Activated effector memory CD4-positive, alpha-beta T cell treated with anti-CD3 and anti-CD28 coated beads, Interleukin-2, amount 50 U/mL, for 16 hours (primary cell): ENCODE data around the gene LOC101059915.

Source experiments
- DNase-seq: peaks from one replicate; pipeline ENCODE4 v3.0.0-alpha.2; 2020

LOC101059915 gene

DNA sequence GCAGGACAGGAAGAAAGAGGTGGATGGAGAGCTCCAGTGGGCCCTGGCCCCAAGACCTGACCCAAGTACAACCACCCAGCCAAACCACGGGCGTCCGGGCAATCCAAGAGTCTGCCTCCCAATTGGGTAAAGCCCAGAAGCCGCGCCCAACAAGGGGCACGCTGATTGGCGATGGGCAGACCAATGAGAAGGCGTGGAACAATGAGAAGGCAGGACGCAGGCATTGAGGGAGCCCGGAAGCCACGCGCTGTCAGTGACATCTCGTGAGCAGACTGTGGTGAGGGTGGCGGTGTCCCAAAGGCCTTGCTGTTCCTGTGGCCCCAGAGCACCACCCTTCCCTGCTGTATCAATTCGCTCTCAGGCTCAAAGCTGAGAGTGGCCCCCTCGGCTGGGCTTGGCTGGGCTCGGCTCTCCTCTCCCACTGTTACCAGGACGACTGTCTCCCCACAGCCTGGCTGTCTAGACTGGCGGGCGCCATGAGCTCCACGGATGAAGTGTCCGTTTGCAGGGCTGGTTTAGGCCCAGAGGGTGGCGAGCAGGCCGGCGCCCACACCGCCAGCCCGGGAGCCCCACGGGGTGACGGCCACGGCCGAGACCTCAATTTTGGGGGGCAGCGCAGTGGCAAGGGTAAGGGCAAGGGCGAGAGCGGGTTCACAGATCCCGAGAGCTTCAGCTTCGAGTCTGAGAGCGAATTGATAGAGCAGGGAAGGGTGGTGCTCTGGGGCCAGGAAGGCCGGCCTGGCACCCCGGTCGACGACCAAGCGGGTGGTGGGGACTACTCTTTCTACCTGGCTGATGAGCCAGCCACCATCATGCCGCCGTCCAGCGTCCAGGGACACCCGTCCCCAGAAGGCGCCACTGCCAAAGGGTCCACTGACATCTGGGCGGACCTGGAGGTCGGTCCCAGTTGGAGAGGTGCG, at the start of gene LOC101059915:
TSS of gene LOC101059915 (plus strand) at position 219 of the 920 bp plus-strand sequence.
- no peak for DNase-seq

DNA sequence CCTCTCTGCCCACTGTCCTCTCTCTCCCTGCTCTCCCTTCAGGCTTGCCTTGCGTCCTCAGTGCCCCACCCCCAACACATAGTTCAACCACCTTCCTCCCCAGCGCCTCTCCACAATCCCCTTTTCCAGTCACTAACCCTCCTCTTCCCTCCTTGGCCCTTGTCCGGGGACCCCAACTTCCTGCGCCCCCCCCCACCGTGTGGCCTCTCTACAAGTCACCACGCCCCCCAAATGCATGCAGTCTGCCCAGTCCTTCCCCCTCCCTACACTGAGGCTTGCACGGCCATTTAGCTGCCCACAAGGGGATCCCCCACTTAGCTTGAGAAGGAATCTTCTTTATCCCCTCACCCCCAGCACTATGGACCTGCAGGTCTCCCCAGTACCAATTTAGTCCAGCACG, 49.6 kb upstream of the LOC101059915 start:
- DNase-seq = no peak

DNA sequence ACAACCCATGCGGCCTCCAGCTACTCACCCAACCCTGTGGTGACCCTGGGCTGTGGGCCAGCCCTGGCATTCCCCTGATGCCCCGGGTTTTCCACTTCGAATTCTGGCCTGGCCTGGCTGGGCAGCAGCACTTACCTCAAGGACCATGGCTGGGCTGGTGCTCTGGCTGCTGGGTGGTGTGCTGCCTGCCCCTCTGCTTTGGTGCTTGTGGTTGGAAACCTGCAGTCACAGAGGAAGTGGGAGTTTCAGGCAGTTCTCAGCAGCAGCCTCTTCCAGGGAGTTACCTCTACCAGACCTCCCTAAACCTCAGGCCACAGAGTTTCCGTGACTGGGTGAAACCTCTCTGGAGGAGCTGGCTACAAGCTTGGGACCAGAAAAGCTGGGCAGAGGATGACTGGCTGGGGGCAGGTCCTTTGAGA, 49.0 kb upstream of the LOC101059915 start, which contains the start of gene CXCR3:
TSS of gene CXCR3 (minus strand) at position 209 of the 419 bp plus-strand sequence. CDS start at position 147, 62 bp downstream.
- peak; percentile 86 for DNase-seq

DNA sequence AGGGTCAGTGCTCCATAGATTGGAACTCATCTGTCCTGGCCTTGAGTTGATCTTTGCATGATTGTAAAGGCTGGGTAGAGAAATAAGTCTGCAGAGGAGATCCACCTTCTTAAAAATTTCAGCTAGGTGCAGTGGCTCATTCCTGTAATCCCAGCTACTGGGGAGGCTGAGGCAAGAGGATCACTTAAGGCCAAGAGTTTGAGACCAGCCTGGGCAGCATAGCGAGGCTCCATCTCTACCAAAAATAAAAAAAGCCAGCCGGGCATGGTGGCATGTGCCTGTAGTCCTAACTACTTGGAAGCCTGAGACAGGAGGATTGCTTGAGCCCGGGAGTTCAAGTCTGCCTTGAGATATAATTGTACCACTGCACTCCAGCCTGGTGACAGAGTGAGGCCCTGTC, 48.6 kb upstream of the LOC101059915 start:
- no peak for DNase-seq

DNA sequence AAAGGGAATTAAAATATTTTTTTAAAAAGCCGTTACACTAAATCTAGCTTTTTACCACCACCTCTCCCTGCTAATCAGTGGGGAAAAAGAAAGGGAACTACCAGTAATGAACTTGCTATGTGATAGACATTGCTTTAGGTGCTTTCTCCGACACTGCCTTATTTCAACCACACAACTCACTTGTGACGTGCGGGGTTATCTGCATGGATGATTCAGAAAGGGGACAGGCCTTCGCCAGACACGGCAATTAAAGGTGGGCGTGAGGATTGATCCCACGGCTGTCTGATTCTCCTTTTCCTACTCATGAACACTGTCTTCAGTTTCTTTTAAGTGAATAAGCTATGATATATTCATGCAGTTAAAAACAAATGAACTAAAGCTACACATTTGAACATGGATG, 48.2 kb upstream of the LOC101059915 start:
- peak; percentile 85 for DNase-seq

DNA sequence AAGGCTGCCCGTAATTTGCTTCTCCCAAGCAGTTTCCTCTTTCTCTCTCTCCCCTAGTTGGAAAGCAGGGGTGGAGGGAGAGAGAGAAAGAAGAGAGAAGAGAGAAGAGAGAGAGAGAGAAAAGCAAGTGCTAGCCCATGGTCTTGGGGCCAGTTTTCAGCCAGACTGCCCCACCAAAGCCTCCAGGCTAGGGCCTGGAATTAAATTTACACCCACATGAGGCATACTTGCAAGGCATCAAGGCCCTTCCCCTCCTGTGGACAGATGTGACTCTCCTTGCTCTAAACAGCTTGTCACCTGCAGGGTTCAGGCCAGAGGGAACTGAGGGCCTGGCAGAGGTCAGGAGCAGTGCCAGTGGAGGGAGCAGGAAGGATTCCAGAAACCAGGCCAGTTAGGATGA, 47.4 kb upstream of the LOC101059915 start:
- no peak for DNase-seq

DNA sequence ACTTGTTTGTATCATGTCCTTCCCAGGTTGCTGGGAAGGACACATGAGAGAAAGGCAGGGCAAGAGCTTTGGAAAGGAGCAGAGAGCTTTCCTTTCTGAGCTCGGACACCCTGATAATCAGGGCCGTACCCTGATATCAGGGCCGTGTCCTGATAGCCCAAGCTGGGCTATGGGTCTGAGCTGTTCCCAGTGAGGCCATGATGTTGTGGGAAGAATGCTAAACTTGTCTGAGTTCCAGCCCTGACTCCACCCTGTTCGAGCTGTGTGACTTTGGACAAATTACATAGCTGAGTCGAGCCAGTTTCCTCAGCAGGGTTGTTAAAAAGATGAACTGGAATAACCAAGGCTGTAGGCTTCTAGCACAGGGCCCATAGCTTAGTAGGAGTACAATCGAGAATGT, 45.7 kb upstream of the LOC101059915 start:
- DNase-seq = no peak

DNA sequence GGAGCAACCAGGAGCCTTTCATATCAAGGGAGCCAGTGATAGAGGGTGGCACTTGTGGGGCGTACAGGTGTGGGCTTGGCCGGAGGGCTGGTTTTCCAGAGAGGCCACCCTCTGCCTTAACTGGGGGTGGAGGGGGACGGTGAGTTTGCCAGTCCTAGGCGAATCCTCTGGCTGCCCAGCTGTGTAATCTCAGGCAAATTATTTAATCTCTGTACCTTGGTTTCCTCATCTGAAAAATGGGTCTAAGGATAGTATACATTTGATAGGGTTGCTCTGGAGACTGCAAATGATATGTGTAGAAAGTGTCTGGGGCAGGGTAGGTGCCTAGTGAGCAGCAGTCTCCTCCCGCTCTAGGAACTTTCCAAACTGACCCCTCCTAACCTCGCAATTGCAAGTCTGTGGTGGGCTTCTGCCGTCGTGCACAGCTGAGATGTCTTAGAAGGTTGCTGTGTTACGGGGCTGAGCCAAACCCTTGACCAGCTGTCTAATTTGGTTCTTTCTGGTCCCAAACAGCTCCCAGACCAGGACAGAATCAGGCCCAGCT, 45.2 kb upstream of the LOC101059915 start:
- no peak for DNase-seq

DNA sequence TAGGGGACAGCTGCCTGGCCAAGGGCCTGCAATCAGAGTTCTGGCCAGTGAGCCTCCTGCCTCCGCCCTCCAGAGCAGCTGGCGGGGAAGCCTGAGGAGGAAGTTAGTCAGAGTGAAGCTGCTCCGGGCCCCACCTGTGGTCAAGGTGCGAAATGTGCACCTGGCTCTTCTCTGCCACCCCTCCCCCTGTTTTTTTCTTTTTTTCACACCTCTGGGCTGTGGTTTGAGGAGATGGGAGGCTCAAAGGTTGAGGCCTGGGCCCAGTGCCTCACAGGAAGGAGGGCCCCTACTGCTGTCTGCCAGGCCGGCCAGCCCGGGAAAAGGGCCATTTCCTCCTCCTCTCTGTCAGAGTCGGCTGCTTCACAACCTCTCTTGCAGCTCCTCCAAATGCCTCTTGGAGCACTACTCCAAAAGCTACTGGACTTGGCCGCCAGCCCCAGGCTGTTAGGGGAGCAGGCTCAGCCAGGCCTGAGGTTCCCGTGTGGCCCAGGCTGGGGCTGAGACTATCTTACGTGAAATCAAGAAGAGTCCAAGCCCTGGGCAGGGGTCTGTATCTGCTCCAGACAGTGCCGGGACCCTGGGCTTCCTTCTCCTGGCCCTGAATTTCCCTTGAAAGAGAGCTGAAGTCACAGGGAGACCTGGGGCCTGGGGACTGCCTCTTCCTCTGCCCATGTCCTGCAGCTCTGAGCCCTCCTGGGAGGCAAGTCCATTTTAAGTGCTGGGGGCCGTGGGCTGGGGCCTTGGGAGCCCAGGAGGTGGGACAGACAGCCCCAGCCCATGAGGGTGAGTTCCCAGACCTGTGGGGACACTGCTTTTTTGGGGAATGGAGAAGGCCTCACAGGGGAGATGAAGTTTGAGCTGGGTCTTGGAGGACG, 44.5 kb upstream of the LOC101059915 start:
- peak; percentile 84 for DNase-seq

DNA sequence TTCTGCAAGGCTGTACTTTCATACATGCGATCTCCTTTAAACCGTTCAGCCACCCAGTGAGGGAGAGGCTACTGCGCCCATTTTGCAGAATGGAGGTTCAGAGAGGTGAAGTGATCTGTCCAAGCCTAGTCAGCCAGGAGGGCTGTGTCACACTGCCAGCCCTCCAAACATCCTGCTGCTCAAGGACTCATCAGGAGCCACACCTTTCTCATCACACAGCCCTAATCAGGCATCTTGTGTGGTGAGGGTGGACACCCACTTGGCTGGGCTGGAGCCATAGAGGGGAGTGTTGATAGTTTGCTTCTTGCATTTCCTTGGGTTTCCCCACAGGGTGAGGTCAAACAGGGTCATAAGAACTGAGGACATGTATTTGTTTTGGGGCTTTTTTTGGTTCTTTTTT, 43.6 kb upstream of the LOC101059915 start:
- no peak for DNase-seq

DNA sequence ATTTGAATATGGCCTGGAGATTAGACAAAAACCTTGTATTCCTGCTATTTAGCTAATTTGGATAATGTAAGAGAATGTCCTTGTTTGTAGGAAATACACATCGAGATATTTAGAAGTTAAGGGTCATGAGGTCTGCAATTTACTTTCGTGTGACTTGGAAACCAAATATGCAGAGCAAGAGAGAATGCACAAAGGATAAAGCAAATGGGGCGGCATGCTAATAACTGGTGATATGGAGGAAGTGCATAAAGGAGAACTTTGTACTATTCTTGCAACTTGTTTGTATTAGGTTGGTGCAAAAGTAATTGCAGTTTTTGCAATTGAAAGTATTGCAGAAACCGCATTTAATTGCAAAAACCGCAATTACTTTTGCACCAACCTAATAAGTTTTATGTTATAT, 41.9 kb upstream of the LOC101059915 start:
- no peak for DNase-seq

DNA sequence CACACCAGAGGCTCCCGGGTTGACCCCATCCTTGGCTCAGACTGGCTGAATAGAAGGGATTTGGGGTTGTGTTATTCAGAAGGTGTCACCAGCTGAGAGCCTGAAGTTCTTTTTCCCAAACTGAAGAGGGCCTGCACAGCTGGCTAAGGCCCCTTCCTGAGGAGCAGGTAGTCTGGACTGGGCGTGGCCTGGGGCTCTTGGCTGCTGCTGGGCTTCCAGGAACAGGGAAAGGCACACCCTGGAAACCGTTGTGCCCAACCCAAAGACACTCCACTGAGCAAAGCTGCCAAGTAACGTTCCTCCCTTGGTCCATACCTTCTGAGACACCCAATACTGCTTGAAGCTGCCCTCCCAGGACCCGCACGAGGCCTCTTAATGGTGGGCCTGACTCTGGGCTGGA, 40.8 kb upstream of the LOC101059915 start:
- DNase-seq = no peak

DNA sequence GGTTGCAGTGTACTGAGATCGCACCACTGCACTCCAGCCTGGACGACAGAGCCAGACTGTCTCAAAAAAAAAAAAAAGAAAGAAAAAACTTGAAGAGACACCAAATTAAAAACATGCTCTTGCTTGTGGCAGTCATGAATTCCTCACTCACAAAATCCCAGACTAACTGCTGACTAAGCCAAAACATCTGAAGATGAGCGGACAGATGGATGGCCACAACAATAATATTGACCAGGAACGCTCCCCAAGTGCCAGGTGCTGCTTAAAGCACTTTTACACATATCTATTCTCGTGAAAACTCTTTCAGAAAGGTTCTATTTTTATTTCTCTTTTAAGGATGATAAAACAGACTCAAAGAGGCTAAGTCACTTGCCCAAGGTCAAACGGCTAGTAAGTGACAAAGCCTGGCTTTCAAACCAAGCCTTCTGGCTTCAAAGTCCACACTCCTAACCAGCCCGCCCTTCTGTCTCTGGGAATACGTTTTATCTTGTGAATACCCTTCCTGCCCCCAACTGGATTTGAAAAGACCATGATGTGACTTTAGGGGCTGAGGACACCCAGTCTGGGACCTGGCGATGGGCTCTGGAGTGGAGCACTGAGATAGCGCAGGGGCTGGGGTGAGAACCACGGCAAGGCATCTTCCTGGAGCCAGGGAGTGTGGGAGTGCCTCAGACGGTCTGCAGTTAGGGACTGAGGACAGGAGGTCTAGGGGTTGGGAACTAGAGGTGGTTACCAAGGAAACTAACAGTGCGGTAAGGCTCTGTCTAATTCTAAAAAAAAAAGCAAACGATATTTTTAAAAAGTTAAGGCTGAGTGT, 39.5 kb upstream of the LOC101059915 start:
- DNase-seq = no peak

DNA sequence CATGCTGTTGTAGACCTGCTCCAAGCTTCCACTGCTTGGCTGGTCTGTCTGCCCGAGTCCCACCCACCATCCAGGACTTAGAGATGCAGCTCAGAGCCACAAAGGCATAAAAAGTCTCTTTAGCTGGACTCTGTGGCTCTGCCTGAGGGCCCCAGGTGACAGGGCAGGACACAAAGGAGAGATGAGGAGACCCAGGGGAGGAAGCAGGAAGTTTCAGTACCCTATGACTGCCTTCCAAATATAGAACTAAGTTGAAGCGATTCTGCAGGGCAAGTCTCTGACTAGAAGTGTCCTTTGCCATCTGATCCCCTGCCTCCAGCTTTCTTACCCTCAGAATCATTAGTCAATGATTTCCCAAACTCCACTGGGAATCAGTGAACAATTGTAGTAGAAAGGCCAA, 37.9 kb upstream of the LOC101059915 start:
- no peak for DNase-seq

DNA sequence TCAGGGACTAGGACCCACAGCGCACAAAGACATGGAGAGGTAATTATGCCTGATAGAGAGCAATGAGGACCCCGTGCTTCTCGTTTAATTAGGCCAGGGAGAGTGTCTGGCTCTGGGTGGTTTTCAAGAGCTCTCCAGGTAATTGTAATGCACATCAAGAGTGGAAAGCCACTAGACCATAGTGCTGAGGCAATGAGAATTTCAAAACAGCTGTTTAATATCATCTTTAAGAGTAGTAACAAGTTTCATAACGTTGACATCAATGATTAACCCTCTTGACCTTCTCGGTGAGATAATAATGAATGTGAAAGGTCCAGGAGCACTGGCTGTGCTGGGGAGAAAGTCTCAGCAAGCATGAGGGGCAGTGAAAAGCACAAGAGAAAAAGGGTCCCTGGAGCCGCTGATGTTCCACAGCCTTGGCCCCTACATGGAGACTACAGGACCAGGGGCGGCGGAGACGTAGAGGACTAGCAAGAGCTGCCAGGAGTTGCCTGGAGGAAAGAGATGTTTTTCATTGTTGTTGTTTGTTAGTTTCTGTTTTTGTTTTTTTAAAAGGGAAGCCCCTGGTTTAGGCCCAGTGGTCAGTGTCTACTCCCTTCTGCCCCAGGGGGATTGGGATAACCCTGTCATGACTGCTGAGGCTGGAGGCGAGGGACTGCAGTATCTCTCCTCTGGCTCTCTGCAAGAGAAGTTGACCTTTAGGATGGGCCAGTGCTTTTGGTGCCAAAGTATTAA, 34.3 kb upstream of the LOC101059915 start:
- no peak for DNase-seq

DNA sequence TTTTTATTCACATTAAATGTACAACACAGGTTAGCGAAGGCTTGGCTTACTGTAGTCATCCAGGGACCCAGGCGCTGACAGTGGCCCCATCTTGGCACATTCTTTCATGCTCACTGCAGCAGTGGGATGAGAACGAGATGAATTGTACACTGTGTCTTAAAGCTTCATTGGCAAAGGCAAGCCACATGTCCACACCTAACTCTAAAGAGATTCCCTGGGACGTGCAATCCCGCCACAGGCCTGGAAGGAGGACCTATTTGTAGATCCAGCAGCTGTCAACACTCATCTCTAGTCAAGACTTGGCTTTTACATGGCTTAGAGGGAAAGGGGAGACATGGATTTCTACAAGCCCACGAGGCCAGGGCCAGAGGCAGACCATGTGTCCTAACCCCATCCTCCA, 33.0 kb upstream of the LOC101059915 start:
- no peak for DNase-seq

DNA sequence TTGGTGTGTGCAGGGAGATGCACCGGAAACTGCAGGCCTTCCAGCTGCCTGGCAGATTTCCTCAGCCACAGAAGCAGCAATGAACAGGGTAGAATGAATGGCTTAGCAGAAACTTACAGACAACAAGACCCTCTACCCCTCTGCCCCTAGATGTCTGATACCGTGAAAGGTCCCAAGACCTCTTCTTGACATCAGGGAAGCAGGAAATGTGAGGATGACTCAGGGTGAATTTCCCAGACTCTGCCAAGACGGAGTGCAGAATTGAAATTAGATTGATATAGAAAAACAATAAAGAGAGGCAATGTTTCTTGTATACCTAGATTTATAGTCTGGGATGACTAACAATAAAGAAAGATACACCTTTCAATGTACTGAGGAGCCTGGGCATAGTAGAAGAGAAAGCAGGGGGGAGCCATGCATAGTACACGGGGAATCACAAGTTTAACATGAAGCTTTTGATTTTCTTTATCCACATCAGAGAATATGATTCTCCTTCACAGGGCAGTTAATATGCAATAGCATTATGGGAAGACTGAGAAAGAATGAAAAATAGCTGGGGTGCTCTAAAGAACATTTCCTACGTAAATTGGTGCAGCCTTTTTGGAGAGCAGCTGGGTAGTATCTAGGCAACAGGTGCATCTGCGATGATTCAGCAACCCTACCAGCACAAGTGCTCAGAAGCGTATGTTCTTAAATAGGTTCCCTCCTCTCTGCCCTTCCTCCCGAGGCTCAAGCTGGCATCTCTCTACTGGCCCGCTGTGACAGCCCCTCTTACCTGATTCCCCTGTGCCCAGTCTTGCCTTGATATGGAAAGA, 30.7 kb upstream of the LOC101059915 start:
- DNase-seq = no peak

DNA sequence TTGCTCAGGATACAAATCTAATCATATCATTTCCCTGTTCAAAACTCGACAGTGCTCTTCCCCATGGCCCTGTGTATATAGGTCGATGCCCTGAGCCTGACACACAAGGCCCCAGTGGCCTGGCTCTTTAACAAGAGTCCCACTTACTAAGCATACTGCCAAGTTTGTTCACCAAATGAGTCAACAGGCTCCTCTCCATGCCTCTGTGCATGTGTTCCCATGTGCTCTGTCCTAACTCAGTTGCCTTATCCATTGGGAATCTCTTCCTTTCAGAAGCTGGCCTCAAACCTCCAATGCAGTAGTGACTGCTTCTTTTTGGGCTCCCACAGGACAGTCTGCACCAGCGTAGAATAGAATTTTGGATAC, 30.1 kb upstream of the LOC101059915 start:
- DNase-seq = no peak

DNA sequence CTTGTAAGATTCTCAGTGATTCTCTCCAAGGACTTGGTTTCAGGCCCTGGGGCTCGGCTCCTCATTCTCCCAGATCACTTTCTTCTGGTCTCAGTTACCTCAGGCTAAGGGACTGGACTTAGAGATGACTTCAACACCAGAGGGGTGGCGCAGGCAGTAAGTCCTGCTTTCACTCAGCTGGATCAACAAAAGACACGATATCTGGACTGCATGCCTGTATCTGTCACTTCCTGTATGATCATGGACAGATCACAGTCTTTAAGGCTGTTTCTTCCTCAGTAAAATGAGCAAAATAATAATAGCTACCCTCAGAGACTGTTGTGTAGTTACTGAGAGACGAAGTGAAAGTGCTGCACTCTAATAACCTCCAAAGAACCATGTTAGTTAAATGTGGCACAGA, 29.5 kb upstream of the LOC101059915 start:
- no peak for DNase-seq

DNA sequence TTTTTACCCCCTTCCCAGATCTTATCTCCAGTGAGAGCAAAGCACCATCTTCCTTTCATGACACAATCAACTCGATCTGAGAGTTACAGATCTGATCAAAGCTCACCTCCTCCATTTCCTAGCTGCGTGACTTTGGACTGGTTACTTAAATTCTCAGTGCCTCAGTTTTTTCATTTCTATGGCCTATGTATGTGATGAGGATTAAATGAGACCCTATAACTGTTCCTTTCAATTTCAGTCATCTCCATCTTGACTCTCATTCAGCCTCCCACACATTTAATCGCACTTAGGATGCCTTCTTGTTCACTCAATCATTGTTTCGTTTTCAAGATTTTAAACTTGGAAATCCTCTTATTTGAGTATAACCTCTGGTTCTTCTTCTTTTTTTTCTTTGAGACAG, 28.9 kb upstream of the LOC101059915 start:
- DNase-seq = no peak

DNA sequence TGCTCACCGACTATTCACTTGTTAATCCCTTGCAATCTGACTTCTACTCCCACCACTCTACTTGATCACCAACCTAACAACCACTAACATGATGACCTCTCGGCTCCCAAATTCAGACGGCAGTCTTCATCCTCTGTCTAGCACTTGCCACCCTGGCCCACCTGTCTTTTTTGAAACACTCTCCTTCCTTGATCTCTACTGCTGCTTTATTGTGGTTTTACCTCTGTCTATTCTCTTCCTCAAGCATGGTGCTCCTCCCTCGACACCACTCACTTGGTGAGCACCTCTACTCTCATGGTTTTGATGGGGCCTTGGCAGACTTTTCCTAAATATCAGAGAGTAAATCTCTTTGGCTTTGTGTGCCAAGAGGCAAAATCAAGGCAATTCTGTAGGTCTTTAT, 27.3 kb upstream of the LOC101059915 start:
- DNase-seq = no peak
